Uterus (tissue), 2 donors: ENCODE data around the gene PRKAR1B.

Experiments used
- CTCF ChIP-seq, 4 experiments: fragments of 200-600 bp in 2 of 4; fragments of 450-650 bp in 2 of 4; sonication (generic) in 2 of 4; IDR thresholded peaks; one replicate each; pipeline ENCODE4 v1.5.1; 2016 to 2019; ENCODE audit warnings: antibody characterized with exemption in 4 of 4, mild to moderate bottlenecking in 2 of 4, moderate library complexity in 1 of 4
- POLR2A ChIP-seq, 2 donors: fragments of 450-650 bp; IDR thresholded peaks; one replicate each; pipeline ENCODE4 v1.6.1; 2016; ENCODE audit warnings: antibody characterized with exemption in 2 of 2, mild to moderate bottlenecking in 1 of 2, moderate library complexity in 1 of 2

- no peak for TF ChIP-seq CTCF (IDR thresholded peaks at IDR 0.05)
- TF ChIP-seq POLR2A (IDR thresholded peaks at IDR 0.05): no peak
These were observed 136.1 kb downstream of the PRKAR1B start for GRCh38 chr7:590731-591551.
